Colonic mucosa (tissue), 4 donors: ENCODE results near the gene MUS81. TPM values are rescaled to one million over a fixed set of nuclear protein-coding genes. Genes with fewer than 3 reads are reported as not detected.
A peak's percentile ranks its signal among the peaks of the same experiment; 100 is the strongest.

ENCODE experiments used
- DNase-seq: peaks from one replicate; pipeline ENCODE4 v3.0.0-alpha.2; 2020
- H3K27ac ChIP-seq: fragments of 200-600 bp; one replicate; pipeline ENCODE4 v1.8.0; 2021
- H3K27me3 ChIP-seq: fragments of 200-600 bp; one replicate; pipeline ENCODE4 v1.8.0; 2021
- H3K36me3 ChIP-seq: fragments of 200-600 bp; one replicate; pipeline ENCODE4 v1.8.0; 2021
- H3K4me1 ChIP-seq: fragments of 200-600 bp; one replicate; pipeline ENCODE4 v1.8.0; 2021; ENCODE audit warnings: mild to moderate bottlenecking
- H3K4me3 ChIP-seq: fragments of 200-600 bp; one replicate; pipeline ENCODE4 v1.8.0; 2021
- H3K9ac ChIP-seq, 2 donors: one replicate each; pipeline ENCODE4 v1.7.0; 2013; ENCODE audit warnings: control low read depth in 2 of 2, low read depth in 2 of 2, low read length in 2 of 2
- H3K9me3 ChIP-seq: fragments of 200-600 bp; one replicate; pipeline ENCODE4 v1.8.0; 2021
- CTCF ChIP-seq: fragments of 200-600 bp; IDR thresholded peaks from one replicate; pipeline ENCODE4 v1.8.0; 2022; ENCODE audit warnings: antibody characterized with exemption, mild to moderate bottlenecking
- intact Hi-C: fragments of 100-400 bp; cut with DNase I; formaldehyde crosslinking; loops from one replicate; pipeline ENCODE4 v1.14.1; 2022
- total RNA-seq, 2 donors: library from RNA; stranded (reverse); fragmentation: NEBNext Ultra II Directional in 1 of 2; extraction: Animal tissue kit (Norgen Biotek cat#: 25700) in 1 of 2; gene quantifications; one replicate each; pipeline ENCODE4 v1.2.1, GENCODE V29; 2021
- donor health status: healthy.
- donor health status: DM: no; HTN: no; CAD: no.
- donor health status: DM: no; HTN: no; CAD: no.

The MUS81 gene
- total RNA-seq, 2 donors from 2014 or later = 47.2 to 62.5 TPM

GRCh38 chr11:65853246-65853979, 6.8 kb upstream of the MUS81 start:
- TF ChIP-seq CTCF = no peak
- intact Hi-C loops = no loop called here
- peak overlapping the region; percentile 6 to 82 for H3K9ac ChIP-seq
- DNase-seq = peak; percentile 40
- no peaks in the 10 kb centered on the region for H3K27me3 ChIP-seq
- H3K36me3 ChIP-seq = peaks cover 16% of the 10 kb centered on the region
- no peak overlapping the region for H3K4me3 ChIP-seq
- H3K4me1 ChIP-seq = peaks cover 31% of the 10 kb centered on the region
- peak overlapping the region; percentile 100 for H3K27ac ChIP-seq
- H3K9me3 ChIP-seq = no peaks in the 10 kb centered on the region

GRCh38 chr11:65854161-65854592, 6.1 kb upstream of the MUS81 start:
- no peaks in the 10 kb centered on the region for H3K9me3 ChIP-seq
- no peaks in the 10 kb centered on the region for H3K27me3 ChIP-seq
- peaks cover 16% of the 10 kb centered on the region for H3K36me3 ChIP-seq
- no peak for TF ChIP-seq CTCF
- DNase-seq = peak; percentile 93
- H3K27ac ChIP-seq = peak overlapping the region; percentile 100
- peak overlapping the region in 1 of 2 donors; percentile 82 for H3K9ac ChIP-seq
- H3K4me1 ChIP-seq = peaks cover 31% of the 10 kb centered on the region
- H3K4me3 ChIP-seq = peak overlapping the region; percentile 92
- intact Hi-C loops = no loop called here

GRCh38 chr11:65854852-65855837, 5.1 kb upstream of the MUS81 start:
- Histone ChIP-seq H3K27me3 (no peaks in the 10 kb centered on the region), H3K36me3 (peaks cover 16% of the 10 kb centered on the region), H3K9ac (peak overlapping the region; percentile 41 to 82), H3K4me1 (peaks cover 31% of the 10 kb centered on the region), H3K27ac (peak overlapping the region; percentile 100), H3K9me3 (no peaks in the 10 kb centered on the region), H3K4me3 (peak overlapping the region; percentile 92)
- intact Hi-C loops = no loop called here
- peak; percentile 22 for DNase-seq
- TF ChIP-seq CTCF = no peak

DNA sequence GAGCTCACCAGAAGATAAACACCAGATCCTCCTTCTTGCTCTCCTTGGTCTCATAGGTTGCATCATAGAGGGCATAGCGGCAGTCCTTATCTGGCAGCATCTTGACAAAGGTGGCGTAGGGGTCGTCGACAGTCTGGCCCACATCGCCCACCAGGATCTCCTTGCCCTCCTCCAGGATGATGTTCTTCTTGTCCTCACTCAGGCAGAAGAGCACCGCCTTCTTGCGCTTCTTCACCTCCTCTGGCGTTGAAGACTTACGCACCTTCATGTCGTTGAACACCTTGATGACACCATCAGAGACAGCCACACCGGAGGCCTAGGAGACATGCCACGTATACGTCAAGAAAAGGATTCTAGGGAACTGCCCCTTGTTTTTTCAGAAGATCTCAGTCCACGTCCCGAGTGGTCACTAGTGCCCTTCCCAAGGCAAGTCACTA, 4.3 kb upstream of the MUS81 start:
- no peaks in the 10 kb centered on the region for H3K9me3 ChIP-seq
- no peak for TF ChIP-seq CTCF
- DNase-seq = no peak
- intact Hi-C loops = no loop called here
- H3K36me3 ChIP-seq = peaks cover 16% of the 10 kb centered on the region
- H3K9ac ChIP-seq = peak overlapping the region; percentile 82 to 98
- peak overlapping the region; percentile 100 for H3K27ac ChIP-seq
- peaks cover 31% of the 10 kb centered on the region for H3K4me1 ChIP-seq
- no peaks in the 10 kb centered on the region for H3K27me3 ChIP-seq
- peak overlapping the region; percentile 92 for H3K4me3 ChIP-seq

GRCh38 chr11:65856689-65857499, 3.3 kb upstream of the MUS81 start:
- intact Hi-C loops = no loop called here

More at GRCh38 chr11:65856689-65857499, 3.3 kb upstream of the MUS81 start:
- TF ChIP-seq CTCF = no peak
- Histone ChIP-seq H3K36me3 (peaks cover 16% of the 10 kb centered on the region), H3K4me3 (peak overlapping the region; percentile 92), H3K27ac (peak overlapping the region; percentile 100), H3K9me3 (no peaks in the 10 kb centered on the region), H3K9ac (peak overlapping the region; percentile 82 to 98), H3K4me1 (peaks cover 39% of the 10 kb centered on the region), H3K27me3 (no peaks in the 10 kb centered on the region)
- DNase-seq = peak; percentile 88
